Natural killer cell (primary cell): ENCODE results near the gene RNF167. TPM values are rescaled to one million over a fixed set of nuclear protein-coding genes. Genes with fewer than 3 reads are reported as not detected.

Source experiments
- ATAC-seq, 3 donors: fragments of 150-1000 bp in 2 of 3; fragments of 200-7000 bp in 1 of 3; cut with Tn5 transposase; 1 replicate in 1 of 3; 2 replicates in 2 of 3; pipeline ENCODE4 v1.10.0; 2021; ENCODE audit warnings: mild to moderate bottlenecking in 2 of 3, moderate library complexity in 2 of 3
- DNase-seq, 2 donors: peaks; one replicate each; pipeline versions ENCODE4 v3.0.0 to v3.0.0-alpha.2; 2013 to 2021; ENCODE audit warnings: mixed read lengths in 1 of 2
- H3K27ac ChIP-seq: one replicate; pipeline ENCODE4 v1.5.1; 2013; ENCODE audit warnings: mild to moderate bottlenecking, low read length
- H3K27me3 ChIP-seq: one replicate; pipeline ENCODE4 v1.6.1; 2013; ENCODE audit warnings: low read length; ENCODE audit not compliant: control insufficient read depth, insufficient read depth
- H3K36me3 ChIP-seq: one replicate; pipeline ENCODE4 v1.6.1; 2013; ENCODE audit warnings: low read length; ENCODE audit not compliant: control insufficient read depth, insufficient read depth
- H3K4me1 ChIP-seq: one replicate; pipeline ENCODE4 v1.6.1; 2013; ENCODE audit warnings: low read length; ENCODE audit not compliant: control insufficient read depth, insufficient read depth
- H3K4me3 ChIP-seq: one replicate; pipeline ENCODE4 v1.5.1; 2013; ENCODE audit warnings: low read length
- H3K9me3 ChIP-seq: one replicate; pipeline ENCODE4 v1.6.1; 2013; ENCODE audit warnings: low read length; ENCODE audit not compliant: control insufficient read depth, insufficient read depth
- H3K27ac Mint-ChIP-seq, 2 donors: one replicate each; pipeline ENCODE4 v1.8.0; 2022; ENCODE audit warnings: mild to moderate bottlenecking in 2 of 2, mixed read lengths in 2 of 2, moderate library complexity in 1 of 2
- H3K27me3 Mint-ChIP-seq, 2 donors: one replicate each; pipeline ENCODE4 v1.8.0; 2022; ENCODE audit warnings: low read depth in 2 of 2, mixed read lengths in 2 of 2
- H3K36me3 Mint-ChIP-seq: one replicate; pipeline ENCODE4 v1.8.0; 2022; ENCODE audit warnings: mixed read lengths
- H3K4me1 Mint-ChIP-seq, 2 donors: one replicate each; pipeline ENCODE4 v1.8.0; 2022; ENCODE audit warnings: mixed read lengths in 2 of 2
- H3K4me3 Mint-ChIP-seq: one replicate; pipeline ENCODE4 v1.8.0; 2022; ENCODE audit warnings: mild to moderate bottlenecking, moderate library complexity, mixed read lengths
- H3K9me3 Mint-ChIP-seq, 2 donors: one replicate each; pipeline ENCODE4 v1.8.0; 2022; ENCODE audit warnings: mixed read lengths in 2 of 2
- CTCF ChIP-seq: fragments of 200-600 bp; IDR thresholded peaks from one replicate; pipeline ENCODE4 v1.8.0; 2022; ENCODE audit warnings: antibody characterized with exemption
- WGBS: methylation state at CpG from one replicate; pipeline ENCODE4 v1.1.7; 2013; ENCODE audit warnings: missing lambda C conversion rate; ENCODE audit not compliant: insufficient coverage; 5-methylcytosine and 5-hydroxymethylcytosine counted together
- intact Hi-C: fragments of 100-400 bp; cut with micrococcal nuclease; formaldehyde crosslinking; loops from one replicate; pipeline ENCODE4 v1.14.2; 2022
- total RNA-seq, 4 donors: library from RNA; stranded (reverse); fragments of 120-200 nt in 1 of 4; gene quantifications; one replicate each; pipeline versions ENCODE4 v1.2.3 to v1.2.4, GENCODE V29; 2013 to 2022

RNF167 gene
- total RNA-seq, 3 donors from 2014 or later (not counting 1 experiment from before 2014, with no cell fraction given): 149 to 189 (median 177) TPM

GRCh38 chr17:4942760-4943508 lies 2.9 kb downstream of the RNF167 start:
- peak overlapping the region; percentile 91 for H3K4me3 Mint-ChIP-seq
- Histone ChIP-seq H3K9me3 (no peaks in the 10 kb centered on the region), H3K4me3 (no peak overlapping the region), H3K27ac (peak overlapping the region; percentile 96), H3K36me3 (peaks cover 57% of the 10 kb centered on the region), H3K27me3 (no peaks in the 10 kb centered on the region), H3K4me1 (peaks cover 79% of the 10 kb centered on the region)
- H3K27me3 Mint-ChIP-seq: peaks cover 0 to 2% of the 10 kb centered on the region in 2 donors
- DNase-seq (no peak), ATAC-seq (no peak)
- H3K36me3 Mint-ChIP-seq: peaks cover 14% of the 10 kb centered on the region
- H3K27ac Mint-ChIP-seq: peak overlapping the region; percentile 87 to 93
- H3K4me1 Mint-ChIP-seq: peaks cover 71 to 89% of the 10 kb centered on the region in 2 donors
- 95% methylated on average over 9 of the region's 13 CpGs for WGBS
- no peak for TF ChIP-seq CTCF
- intact Hi-C loops: no loop called here
- H3K9me3 Mint-ChIP-seq: no peaks in the 10 kb centered on the region

GRCh38 chr17:4944163-4944553 lies 4.1 kb downstream of the RNF167 start:
- Mint-ChIP-seq H3K36me3 (peaks cover 14% of the 10 kb centered on the region), H3K27me3 (peaks cover 0 to 2% of the 10 kb centered on the region in 2 donors), H3K4me3 (peak overlapping the region; percentile 91), H3K9me3 (no peaks in the 10 kb centered on the region), H3K4me1 (peaks cover 65 to 82% of the 10 kb centered on the region in 2 donors), H3K27ac (peak overlapping the region; percentile 87 to 93)
- H3K27ac ChIP-seq: peak overlapping the region; percentile 96
- peaks cover 50% of the 10 kb centered on the region for H3K36me3 ChIP-seq
- intact Hi-C loops: loop anchor here (2.0 kb wide), 1 partner anchor 43 kb away; no protein-coding TSS in a partner anchor
- no peak for ATAC-seq
- no peak for TF ChIP-seq CTCF
- DNase-seq: peak in 1 of 2 donors; percentile 82
- no peaks in the 10 kb centered on the region for H3K27me3 ChIP-seq
- no peaks in the 10 kb centered on the region for H3K9me3 ChIP-seq
- 0% methylated on average over 3 of the region's 3 CpGs for WGBS
- H3K4me3 ChIP-seq: peak overlapping the region; percentile 99
- peaks cover 69% of the 10 kb centered on the region for H3K4me1 ChIP-seq

GRCh38 chr17:4944554-4945175 lies 4.6 kb downstream of the RNF167 start:
- Histone ChIP-seq H3K27ac (peak overlapping the region; percentile 96), H3K4me1 (peaks cover 65% of the 10 kb centered on the region), H3K4me3 (peak overlapping the region; percentile 99), H3K36me3 (peaks cover 50% of the 10 kb centered on the region), H3K27me3 (no peaks in the 10 kb centered on the region), H3K9me3 (no peaks in the 10 kb centered on the region)
- Mint-ChIP-seq H3K4me3 (peak overlapping the region; percentile 91), H3K9me3 (no peaks in the 10 kb centered on the region), H3K27me3 (peaks cover 0 to 2% of the 10 kb centered on the region in 2 donors), H3K4me1 (peaks cover 65 to 79% of the 10 kb centered on the region in 2 donors), H3K27ac (peak overlapping the region; percentile 87 to 93), H3K36me3 (peaks cover 14% of the 10 kb centered on the region)
- 21% methylated on average over 8 of the region's 8 CpGs for whole genome bisulfite sequencing
- intact Hi-C loops: loop anchor here (2.0 to 5.0 kb wide), 2 partner anchors 44 to 473 kb away; partner anchors contain the start of gene NUP88
- TF ChIP-seq CTCF: no peak
- DNase-seq (peak in 1 of 2 donors; percentile 45), ATAC-seq (no peak)
